Measurements from ENCODE around the gene ITPR1. TPM values are rescaled to one million over a fixed set of nuclear protein-coding genes. Genes with fewer than 3 reads are reported as not detected.

Gene ITPR1
- total RNA-seq, 2 donors from 2014 or later, result 5.9 TPM

DNA sequence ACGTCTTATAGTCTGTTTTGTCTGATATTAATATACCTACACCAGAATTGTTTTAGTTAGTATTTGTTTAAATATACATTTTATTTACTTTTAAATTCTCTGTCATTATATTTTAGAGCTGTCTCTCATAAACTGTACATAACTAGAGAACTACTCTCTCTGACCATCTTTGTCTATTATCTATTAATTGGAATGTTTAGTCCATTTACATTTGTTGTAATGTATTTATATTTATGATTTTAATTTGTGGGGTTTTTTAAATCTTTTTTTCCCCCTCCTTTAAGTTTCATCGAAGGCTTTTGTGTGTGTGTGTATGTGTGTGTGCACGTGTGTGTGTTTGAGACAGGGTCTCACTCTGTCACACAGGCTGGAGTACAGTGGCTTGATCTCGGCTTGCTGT is 47.1 kb downstream of the ITPR1 start:
- DNase-seq, result no peak
- Histone ChIP-seq H3K4me1 (ENCODE audit: control insufficient read depth, insufficient read depth, low read length) (no peaks in the 10 kb centered on the region), H3K36me3 (ENCODE audit: control insufficient read depth, insufficient read depth, low read length) (no peaks in the 10 kb centered on the region), H3K9ac (ENCODE audit: extremely low read depth, low read length, poor library complexity, severe bottlenecking) (no peak overlapping the region), H3K27me3 (ENCODE audit: control insufficient read depth, insufficient read depth, low read length, poor library complexity, severe bottlenecking) (no peaks in the 10 kb centered on the region), H3K4me3 (ENCODE audit: low read length) (no peak overlapping the region), H3K9me3 (ENCODE audit: control insufficient read depth, low read length) (peaks cover 21% of the 10 kb centered on the region), H3K27ac (ENCODE audit: low read depth, low read length) (no peak overlapping the region)
- Mint-ChIP-seq H3K27ac (no peak overlapping the region), H3K4me1 (peaks cover 5% of the 10 kb centered on the region), H3K9me3 (peaks cover 17% of the 10 kb centered on the region), H3K36me3 (ENCODE audit: low read depth) (no peaks in the 10 kb centered on the region), H3K4me3 (no peak overlapping the region), H3K27me3 (ENCODE audit: insufficient read depth) (no peaks in the 10 kb centered on the region)
- no peak for TF ChIP-seq CTCF (conservative IDR thresholded peaks at IDR 0.05)
- 88 to 100% methylated on average over 1 to 3 of the region's 4 CpGs for WGBS, 2 experiments (ENCODE audit: insufficient coverage in 1 of 2, insufficient read length in 1 of 2)

DNA sequence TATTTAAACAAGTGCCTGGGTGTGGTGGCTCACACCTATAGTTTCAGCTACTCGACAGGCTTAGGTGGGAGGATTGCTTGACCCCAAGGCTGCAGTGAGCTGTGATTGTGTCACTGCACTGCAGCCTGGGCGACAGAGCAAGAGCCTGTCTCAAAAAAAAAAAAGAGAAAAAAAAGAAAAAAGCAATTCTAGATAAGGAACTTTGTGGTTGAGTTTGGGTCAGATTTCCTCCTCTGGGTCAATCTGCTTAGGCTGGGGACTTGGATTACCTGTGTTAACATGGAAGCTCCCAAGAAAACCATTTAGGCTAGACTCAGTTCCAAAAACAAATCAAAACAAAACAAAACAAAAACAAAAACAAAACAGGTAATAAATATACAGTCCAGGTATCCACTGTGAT is 50.0 kb downstream of the ITPR1 start:
- 86% methylated on average over 2 of the region's 2 CpGs; no CpG with 5 or more reads in 1 of the 2 experiments for WGBS, 2 experiments (ENCODE audit: insufficient coverage in 1 of 2, insufficient read length in 1 of 2)
- no peak for DNase-seq
- Mint-ChIP-seq H3K36me3 (ENCODE audit: low read depth) (no peaks in the 10 kb centered on the region), H3K27ac (no peak overlapping the region), H3K27me3 (ENCODE audit: insufficient read depth) (no peaks in the 10 kb centered on the region), H3K9me3 (peaks cover 11% of the 10 kb centered on the region), H3K4me1 (peaks cover 11% of the 10 kb centered on the region), H3K4me3 (no peak overlapping the region)
- H3K27ac ChIP-seq (ENCODE audit: low read depth, low read length), result no peak overlapping the region
- TF ChIP-seq CTCF (conservative IDR thresholded peaks at IDR 0.05), result no peak
- H3K9me3 ChIP-seq (ENCODE audit: control insufficient read depth, low read length), result peaks cover 14% of the 10 kb centered on the region
- no peaks in the 10 kb centered on the region for H3K4me1 ChIP-seq (ENCODE audit: control insufficient read depth, insufficient read depth, low read length)
- H3K4me3 ChIP-seq (ENCODE audit: low read length), result no peak overlapping the region
- H3K27me3 ChIP-seq (ENCODE audit: control insufficient read depth, insufficient read depth, low read length, poor library complexity, severe bottlenecking), result no peaks in the 10 kb centered on the region
- no peaks in the 10 kb centered on the region for H3K36me3 ChIP-seq (ENCODE audit: control insufficient read depth, insufficient read depth, low read length)
- H3K9ac ChIP-seq (ENCODE audit: extremely low read depth, low read length, poor library complexity, severe bottlenecking), result no peak overlapping the region

DNA sequence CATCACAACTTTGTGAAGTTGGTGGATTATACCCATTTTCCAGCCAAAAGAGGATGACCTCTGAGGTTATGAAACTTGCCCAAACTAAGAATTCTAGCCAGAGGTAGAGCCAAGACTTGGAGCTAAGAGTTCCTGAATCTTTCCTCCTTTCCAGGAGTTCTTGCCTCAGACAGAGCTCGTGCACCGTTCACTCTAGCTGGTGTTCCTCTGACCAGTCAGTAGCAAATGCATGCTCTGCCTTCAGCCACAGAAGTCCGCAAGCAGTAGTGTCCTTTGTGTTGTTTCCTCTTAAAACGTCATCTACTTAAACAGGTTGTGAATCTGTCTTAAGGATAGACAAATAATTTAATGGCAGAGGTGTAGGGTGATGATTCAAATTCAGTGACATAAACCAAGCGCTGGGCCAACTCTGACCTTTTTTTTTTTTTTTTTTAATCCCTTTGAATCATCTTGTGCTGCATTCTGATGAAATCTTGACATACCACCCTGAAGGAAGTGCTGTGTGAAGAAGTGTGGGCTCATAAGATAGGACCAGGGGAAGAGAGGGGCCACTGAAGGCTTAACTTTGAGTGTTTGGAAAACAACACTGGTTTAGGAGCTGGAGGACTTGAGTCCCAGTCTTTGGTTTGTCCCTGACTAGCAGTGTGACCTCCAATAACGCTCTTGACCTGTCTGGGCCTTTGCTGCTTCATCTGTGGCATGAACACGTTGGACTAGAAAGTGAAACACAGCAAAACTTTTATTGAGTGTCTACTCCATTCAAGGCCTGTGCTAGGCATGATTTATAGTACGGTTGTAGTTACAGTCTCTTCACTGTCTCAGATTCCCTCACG is 53.4 kb downstream of the ITPR1 start:
- no peak overlapping the region for H3K9ac ChIP-seq (ENCODE audit: extremely low read depth, low read length, poor library complexity, severe bottlenecking)
- Mint-ChIP-seq H3K4me3 (no peak overlapping the region), H3K4me1 (peaks cover 19% of the 10 kb centered on the region), H3K9me3 (no peaks in the 10 kb centered on the region), H3K27me3 (ENCODE audit: insufficient read depth) (no peaks in the 10 kb centered on the region), H3K36me3 (ENCODE audit: low read depth) (no peaks in the 10 kb centered on the region), H3K27ac (peak overlapping the region; percentile 36)
- H3K36me3 ChIP-seq (ENCODE audit: control insufficient read depth, insufficient read depth, low read length), result no peaks in the 10 kb centered on the region
- H3K9me3 ChIP-seq (ENCODE audit: control insufficient read depth, low read length), result no peaks in the 10 kb centered on the region
- no peaks in the 10 kb centered on the region for H3K27me3 ChIP-seq (ENCODE audit: control insufficient read depth, insufficient read depth, low read length, poor library complexity, severe bottlenecking)
- TF ChIP-seq CTCF (conservative IDR thresholded peaks at IDR 0.05), result no peak
- no peak overlapping the region for H3K4me3 ChIP-seq (ENCODE audit: low read length)
- H3K27ac ChIP-seq (ENCODE audit: low read depth, low read length), result no peak overlapping the region
- peaks cover 8% of the 10 kb centered on the region for H3K4me1 ChIP-seq (ENCODE audit: control insufficient read depth, insufficient read depth, low read length)
- no peak for DNase-seq
- 87 to 90% methylated on average over 5 to 9 of the region's 9 CpGs for WGBS, 2 experiments (ENCODE audit: insufficient coverage in 1 of 2, insufficient read length in 1 of 2)
